Measurements from ENCODE around the gene AGBL4.

The AGBL4 gene

GRCh38 chr1:48916130-48917069 lies 1107.4 kb downstream of the AGBL4 start:
- no peak for DNase-seq (ENCODE audit: extremely low read depth in 1 of 2, low read depth in 1 of 2)

- no peak for DNase-seq (ENCODE audit: extremely low read depth in 1 of 2, low read depth in 1 of 2)
Observed at GRCh38 chr1:48908606-48909005, 1115.1 kb downstream of the AGBL4 start.

DNA sequence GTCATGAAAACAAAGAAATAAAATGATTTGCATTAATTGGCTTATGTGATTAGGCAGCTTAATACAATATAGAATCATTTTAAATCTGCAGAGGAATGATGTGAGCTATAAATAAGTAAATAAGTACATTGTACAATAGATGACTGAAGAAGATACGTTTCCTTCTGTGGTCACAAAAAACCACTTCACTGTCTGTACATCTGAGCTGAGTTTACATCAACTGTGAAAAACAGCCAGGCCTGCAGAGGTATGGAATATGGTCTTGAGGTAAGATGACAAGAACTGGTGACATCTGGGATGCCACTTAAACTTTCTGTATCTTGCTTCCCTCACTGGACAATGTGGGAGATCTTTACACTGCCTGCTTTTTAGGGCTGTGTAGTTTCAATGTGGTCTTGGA lies 1117.0 kb downstream of the AGBL4 start:
- no peak for DNase-seq (ENCODE audit: extremely low read depth in 1 of 2, low read depth in 1 of 2)

GRCh38 chr1:48906164-48906563 lies 1117.6 kb downstream of the AGBL4 start:
- no peak for DNase-seq (ENCODE audit: extremely low read depth in 1 of 2, low read depth in 1 of 2)

DNA sequence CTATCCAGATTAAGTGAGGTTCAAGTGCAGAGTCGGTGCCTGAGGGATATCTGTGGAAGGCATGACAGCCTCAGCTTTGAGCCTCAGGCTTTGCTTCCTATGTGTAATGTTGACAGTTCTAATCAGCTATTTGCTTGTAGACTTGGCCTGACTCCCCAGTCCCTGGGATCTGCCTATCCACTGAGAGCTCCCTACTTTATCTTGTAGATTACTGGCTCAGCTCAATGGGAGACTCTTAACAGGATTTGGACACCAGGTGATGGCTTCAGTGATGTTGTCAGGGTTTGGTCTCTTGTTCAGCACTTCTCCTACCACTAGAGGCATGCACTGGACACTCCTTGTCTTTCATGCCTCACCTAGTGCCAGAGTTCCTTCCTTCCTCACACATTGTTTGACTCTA lies 1120.5 kb downstream of the AGBL4 start:
- no peak for DNase-seq (ENCODE audit: extremely low read depth in 1 of 2, low read depth in 1 of 2)

- DNase-seq (ENCODE audit: extremely low read depth in 1 of 2, low read depth in 1 of 2), result no peak
Observed at GRCh38 chr1:48898894-48899293, 1124.9 kb downstream of the AGBL4 start.

- DNase-seq (ENCODE audit: extremely low read depth in 1 of 2, low read depth in 1 of 2), result no peak
Observed at GRCh38 chr1:48889615-48890014, 1134.1 kb downstream of the AGBL4 start.

DNA sequence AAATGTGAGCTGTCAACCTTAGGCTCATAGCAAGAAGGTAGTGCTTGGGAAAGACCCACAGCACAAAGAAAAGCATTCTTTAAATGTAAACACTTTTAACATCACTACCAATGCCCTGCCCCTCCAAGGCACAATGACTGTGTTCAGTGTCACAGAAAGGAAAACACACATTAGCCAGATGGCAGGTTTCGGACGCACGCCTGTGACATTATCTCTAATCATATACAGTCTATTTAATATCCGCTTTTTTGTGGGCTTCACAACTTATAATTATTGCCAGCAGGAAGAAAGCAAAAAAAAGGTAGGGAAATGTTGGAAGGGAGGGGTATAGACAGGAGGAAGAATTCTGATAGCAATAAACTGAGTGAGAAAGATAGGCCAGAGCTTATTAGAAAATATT lies 1134.7 kb downstream of the AGBL4 start:
- DNase-seq (ENCODE audit: extremely low read depth in 1 of 2, low read depth in 1 of 2), result no peak

GRCh38 chr1:48887796-48888195 lies 1136.0 kb downstream of the AGBL4 start:
- no peak for DNase-seq (ENCODE audit: extremely low read depth in 1 of 2, low read depth in 1 of 2)

DNA sequence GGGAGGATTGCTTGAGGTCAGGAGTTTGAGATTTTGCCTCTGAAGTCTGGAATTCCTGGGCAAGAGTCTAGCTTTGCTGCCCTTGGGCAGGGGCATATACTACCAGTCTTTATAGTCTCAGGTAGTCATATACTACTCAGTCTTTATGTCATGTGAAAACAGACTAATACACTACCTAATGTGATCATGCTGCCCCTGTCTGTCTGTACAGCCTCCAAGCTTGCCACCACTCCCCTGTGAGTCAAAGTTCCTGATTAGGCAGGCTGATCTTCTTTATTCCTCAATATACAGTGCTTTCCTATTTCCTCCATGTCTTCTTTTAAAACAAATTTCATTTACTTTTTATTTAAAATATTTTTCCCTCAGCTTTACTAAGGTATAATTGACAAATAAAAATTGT lies 1141.7 kb downstream of the AGBL4 start:
- no peak for DNase-seq (ENCODE audit: extremely low read depth in 1 of 2, low read depth in 1 of 2)

DNA sequence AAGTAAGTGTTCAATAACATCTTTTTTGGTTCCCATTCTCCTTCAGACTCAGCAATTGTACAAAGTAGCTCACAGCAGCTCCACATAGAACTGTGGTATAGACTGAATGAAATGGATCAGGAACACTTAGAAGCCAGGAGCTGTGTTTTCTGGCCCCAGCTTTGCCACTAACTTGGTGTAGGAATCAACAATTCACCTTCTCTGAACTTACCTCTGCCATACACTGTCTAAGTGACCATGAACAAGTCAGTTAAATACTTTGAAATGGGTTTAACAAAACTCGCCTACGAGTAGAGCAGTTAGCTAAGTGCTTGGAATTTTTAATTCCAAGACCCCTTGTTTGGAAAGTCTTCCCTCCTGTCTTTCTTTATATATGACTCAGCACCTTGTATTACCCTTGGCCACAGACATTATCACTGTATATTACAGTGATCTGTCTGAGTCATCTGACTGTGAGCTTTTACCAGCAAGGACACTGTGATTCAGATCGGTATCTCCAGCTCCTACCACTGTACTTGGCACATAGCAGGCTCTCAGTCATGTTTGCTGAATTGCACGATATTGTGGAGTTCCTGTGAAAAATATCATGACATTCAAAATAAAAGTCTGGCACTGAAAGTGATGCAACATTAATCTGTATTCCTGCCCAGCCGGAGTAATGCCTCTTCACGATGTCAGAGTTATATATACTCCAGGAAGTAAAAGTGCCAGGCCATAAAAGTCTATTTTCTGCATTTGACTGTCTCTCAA lies 1145.4 kb downstream of the AGBL4 start:
- no peak for DNase-seq (ENCODE audit: extremely low read depth in 1 of 2, low read depth in 1 of 2)

GRCh38 chr1:48876330-48876785 lies 1147.4 kb downstream of the AGBL4 start:
- no peak for DNase-seq (ENCODE audit: extremely low read depth in 1 of 2, low read depth in 1 of 2)

- DNase-seq (ENCODE audit: extremely low read depth in 1 of 2, low read depth in 1 of 2), result no peak
Observed at GRCh38 chr1:48875552-48876329, 1148.0 kb downstream of the AGBL4 start.

GRCh38 chr1:48873944-48874343 lies 1149.8 kb downstream of the AGBL4 start:
- no peak for DNase-seq (ENCODE audit: extremely low read depth in 1 of 2, low read depth in 1 of 2)

DNA sequence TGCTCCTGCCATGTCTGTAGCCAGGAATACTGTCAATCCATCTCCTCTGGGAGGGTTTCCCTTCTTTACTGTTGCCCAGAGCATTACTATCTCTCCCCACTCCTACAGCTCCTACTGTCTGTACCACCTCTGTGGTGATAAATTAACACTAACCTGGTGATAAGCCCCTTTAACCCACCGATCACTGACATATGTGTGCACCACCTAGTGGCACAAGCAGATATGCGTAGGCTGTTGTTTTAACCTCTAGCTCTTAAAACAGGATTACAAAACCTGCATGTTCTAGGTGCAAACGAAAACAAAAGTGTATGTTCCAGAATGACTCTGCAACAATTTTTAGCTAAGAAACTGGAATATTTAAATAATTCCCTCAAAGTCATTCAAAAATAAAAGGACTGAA lies 1153.2 kb downstream of the AGBL4 start:
- DNase-seq (ENCODE audit: extremely low read depth in 1 of 2, low read depth in 1 of 2), result no peak

- no peak for DNase-seq (ENCODE audit: extremely low read depth in 1 of 2, low read depth in 1 of 2)
Observed at GRCh38 chr1:48869116-48869893, 1154.4 kb downstream of the AGBL4 start.

- DNase-seq (ENCODE audit: extremely low read depth in 1 of 2, low read depth in 1 of 2), result no peak
Observed at GRCh38 chr1:48864913-48865312, 1158.8 kb downstream of the AGBL4 start.

- DNase-seq (ENCODE audit: extremely low read depth in 1 of 2, low read depth in 1 of 2), result no peak
Observed at GRCh38 chr1:48859456-48859855, 1164.3 kb downstream of the AGBL4 start.

DNA sequence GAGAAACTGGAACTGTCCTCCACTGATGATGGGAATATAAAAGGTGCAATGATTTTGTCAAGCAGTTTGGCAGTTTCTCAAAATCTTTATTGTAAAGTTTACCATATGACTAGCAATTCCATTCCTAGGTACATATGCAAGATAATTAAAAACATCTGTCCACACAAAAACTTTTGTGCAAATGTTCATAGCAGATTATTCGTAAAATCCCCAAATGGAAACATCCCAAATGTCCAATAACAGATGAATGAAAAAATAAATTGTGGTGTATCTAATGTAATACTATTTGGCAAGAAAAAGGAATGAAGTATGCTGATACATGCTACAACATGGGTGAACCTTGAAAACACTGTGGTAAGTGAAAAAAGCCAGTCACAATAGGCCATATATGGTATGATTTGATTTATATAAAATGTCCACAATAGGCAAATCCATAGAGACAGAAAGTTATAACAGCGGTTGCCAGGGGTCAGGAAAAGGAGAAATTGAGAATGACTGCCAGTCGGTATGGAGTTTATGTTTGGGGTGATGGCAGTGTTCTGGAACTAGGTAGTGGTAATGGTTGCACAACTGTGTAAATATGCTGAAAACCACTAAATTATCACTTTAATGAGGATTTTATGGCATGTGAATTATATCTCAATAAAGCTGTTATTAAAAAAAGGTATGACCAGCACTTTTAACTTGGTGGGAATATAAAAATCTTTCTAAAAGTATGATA lies 1165.4 kb downstream of the AGBL4 start:
- DNase-seq (ENCODE audit: extremely low read depth in 1 of 2, low read depth in 1 of 2), result no peak

- DNase-seq (ENCODE audit: extremely low read depth in 1 of 2, low read depth in 1 of 2), result no peak
Observed at GRCh38 chr1:48853006-48853405, 1170.7 kb downstream of the AGBL4 start.
